DLD1 (cell line): ENCODE data around the gene KRTAP20-4.

ENCODE experiments used
- in situ Hi-C: cut with HindIII; loops from 2 replicates; pipeline ENCODE4 v1.10.0; 2017; ENCODE audit warnings: low sequenced_read_pairs

Gene KRTAP20-4

DNA sequence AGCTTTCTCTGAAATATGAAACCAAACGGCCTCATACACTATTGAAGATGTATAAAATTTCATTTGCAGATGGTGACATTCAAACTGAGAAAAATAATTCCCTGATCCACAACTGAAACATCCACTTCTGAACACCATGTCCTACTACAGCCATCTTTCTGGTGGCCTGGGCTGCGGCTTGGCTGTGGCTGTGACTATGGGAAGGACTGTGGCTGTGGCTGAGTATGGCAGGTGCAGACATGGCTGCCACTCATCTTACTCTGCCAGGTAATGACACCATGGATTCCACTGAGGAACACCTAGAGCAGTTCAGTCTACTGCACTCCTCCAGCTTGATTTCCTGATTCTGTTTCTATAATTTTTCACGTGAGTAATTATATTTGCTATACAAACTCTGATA, at the start of gene KRTAP20-4:
Gene KRTAP20-4, plus strand, starts transcription at position 106 of the 400 bp plus-strand sequence.
- in situ Hi-C loops = no loop called here

- in situ Hi-C loops = no loop called here
These were observed 42.7 kb upstream of the KRTAP20-4 start for GRCh38 chr21:30577766-30578165.

- in situ Hi-C loops = no loop called here
These were observed 41.1 kb upstream of the KRTAP20-4 start for GRCh38 chr21:30579346-30579745.

DNA sequence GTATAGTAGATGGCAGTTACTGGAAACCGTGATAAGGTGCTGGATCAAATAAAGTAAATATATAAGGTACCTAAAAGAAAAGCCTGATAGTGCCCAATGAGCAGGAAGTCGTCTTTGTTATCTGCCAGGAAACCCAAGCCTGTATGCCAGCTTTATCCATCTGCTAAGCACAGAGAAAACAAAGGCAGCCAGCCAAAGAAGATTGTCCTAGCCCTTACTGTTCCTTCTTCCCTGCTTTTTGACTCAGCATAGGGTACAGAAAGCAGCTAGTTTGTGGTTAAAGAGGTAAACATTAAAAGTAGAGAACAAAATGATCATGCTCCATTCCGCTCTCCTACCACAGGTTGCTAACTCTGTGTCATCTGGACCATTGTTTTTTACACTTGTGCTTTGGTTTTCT, 40.3 kb upstream of the KRTAP20-4 start:
- in situ Hi-C loops = no loop called here

DNA sequence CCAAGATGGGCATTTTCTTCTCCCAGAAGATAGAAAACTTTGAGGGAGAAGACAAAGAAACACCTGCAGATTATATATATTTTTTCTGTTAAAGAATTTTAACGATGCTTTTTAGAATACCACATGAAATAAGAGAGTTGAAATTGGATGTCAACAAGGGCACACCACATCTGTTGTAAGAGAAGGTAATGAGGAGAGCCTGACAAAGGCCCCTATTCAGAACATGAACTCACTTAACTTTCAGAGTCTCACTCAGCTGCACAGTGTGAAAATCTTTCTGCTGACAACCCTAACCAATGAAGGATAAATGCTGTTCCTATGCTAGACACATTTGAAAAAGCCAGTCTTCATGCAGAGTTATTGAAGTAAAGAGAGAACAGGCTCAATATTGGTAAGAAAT, 37.6 kb upstream of the KRTAP20-4 start:
- in situ Hi-C loops = no loop called here

DNA sequence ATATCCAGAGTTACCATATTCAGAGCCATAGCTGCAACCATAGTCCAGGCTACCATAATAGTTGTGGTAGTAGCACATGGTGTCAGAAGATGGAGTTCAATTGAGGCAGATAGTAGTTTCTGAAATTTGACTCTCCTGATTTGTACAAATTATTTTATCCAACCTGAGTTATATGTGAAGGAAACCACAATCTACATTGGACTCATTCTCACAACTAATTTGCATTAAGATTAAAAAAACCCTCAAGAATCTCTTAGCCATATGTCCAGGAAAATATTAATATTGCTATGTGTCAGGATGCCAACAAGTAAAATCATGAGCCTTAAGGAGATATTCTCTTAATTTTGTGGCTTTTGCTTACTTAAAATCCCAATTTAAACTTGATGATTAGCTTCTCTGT, 30.1 kb upstream of the KRTAP20-4 start, which contains the start of gene KRTAP22-2:
Gene KRTAP22-2, minus strand, starts transcription at position 101 of the 400 bp plus-strand sequence.
- in situ Hi-C loops = no loop called here

GRCh38 chr21:30592140-30592539, 28.3 kb upstream of the KRTAP20-4 start, which contains the start of gene KRTAP6-3:
Gene KRTAP6-3, plus strand, starts transcription at chr21:30592440. Its CDS starts 6 bp downstream, at chr21:30592446.
- in situ Hi-C loops = no loop called here

GRCh38 chr21:30598802-30599201, 21.6 kb upstream of the KRTAP20-4 start, which contains the start of gene KRTAP6-2:
Gene KRTAP6-2, minus strand, starts transcription at chr21:30598902. Its CDS starts 28 bp downstream, at chr21:30598874.
- in situ Hi-C loops = no loop called here

DNA sequence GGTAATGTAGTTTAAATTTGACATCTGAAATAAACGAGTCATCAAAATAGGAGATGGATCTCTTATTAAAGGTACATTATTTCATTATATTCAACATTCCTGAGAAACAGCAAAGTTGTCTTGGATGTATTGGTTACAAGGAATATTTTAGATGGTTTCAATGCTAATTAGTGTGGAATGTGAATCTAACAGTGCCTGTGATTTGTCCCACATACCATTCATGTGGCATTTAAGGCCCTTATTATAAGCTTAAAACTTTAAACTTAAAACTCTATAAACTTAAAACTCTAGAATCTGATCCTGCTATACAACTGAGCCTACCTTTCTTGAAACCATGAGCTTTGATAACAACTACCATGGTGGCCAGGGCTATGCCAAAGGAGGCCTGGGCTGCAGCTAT, 19.6 kb upstream of the KRTAP20-4 start, which contains the start of gene KRTAP22-1:
Gene KRTAP22-1, plus strand, starts transcription at position 301 of the 400 bp plus-strand sequence.
- in situ Hi-C loops = no loop called here

DNA sequence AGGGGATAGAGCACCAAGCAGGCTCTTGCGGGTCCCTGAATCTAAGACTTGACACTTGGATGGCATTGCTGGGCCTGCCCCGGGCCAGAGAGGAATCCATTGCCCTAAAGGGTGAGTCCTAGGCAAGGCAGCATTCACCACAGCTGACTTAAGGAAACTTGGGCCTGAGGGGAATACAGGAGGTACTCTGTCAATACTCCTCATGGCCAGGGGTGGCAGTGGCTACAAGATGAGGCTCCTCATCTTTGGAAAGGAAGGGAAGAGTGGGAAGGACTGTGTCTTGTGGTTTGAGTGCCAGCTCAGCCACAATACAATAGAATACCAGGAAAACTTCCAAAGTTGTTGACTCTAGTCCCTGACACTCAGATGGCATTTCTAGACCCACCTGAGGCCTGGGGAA, 14.5 kb upstream of the KRTAP20-4 start:
- in situ Hi-C loops = no loop called here

- in situ Hi-C loops = no loop called here
These were observed 8.3 kb upstream of the KRTAP20-4 start for GRCh38 chr21:30612132-30612531.

GRCh38 chr21:30613836-30614235, 6.6 kb upstream of the KRTAP20-4 start, which contains the start of gene KRTAP6-1:
Gene KRTAP6-1, minus strand, starts transcription at chr21:30613930. Its CDS starts 26 bp downstream, at chr21:30613904.
- in situ Hi-C loops = no loop called here

DNA sequence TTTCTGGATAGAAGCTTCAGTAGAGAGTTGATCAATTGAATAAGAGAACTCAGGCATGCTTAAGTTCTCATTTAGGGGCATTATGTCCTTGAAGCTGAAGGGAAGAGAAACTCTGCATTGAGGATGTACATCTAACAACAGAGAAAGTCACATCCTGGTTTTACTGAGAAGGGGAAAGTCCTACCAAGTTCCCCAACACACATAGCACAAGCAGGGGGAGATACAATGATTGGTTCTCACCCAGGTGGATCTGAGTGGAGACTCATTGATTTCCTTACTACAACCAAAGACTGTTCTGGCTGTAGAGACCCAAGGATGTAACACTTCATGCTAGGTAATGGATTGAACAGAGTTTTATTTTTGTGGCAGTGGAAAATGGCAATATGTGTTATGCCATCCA, 5.2 kb upstream of the KRTAP20-4 start:
- in situ Hi-C loops = no loop called here

DNA sequence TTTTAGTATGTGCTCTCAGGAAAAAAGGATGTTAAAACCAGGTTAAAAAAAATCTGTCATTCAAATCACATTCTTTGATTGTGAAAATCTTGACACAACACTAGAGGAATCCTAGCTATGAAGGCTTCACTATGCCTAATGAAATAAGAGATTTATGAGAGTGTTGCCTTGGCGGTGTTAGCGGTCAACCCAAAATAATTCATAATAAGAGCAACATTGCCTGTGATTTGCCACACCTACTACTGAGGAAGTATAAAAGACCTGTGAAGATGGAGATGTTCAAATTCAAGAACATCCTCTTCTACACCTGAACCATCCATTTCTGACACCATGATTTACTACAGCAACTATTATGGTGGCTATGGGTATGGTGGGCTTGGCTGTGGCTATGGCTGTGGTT, 4.3 kb upstream of the KRTAP20-4 start, which contains the start of gene KRTAP20-1:
Gene KRTAP20-1, plus strand, starts transcription at position 301 of the 400 bp plus-strand sequence. Its CDS starts 30 bp downstream, at position 331.
- in situ Hi-C loops = no loop called here

GRCh38 chr21:30620080-30620479, 347 bp upstream of the KRTAP20-4 start:
- in situ Hi-C loops = no loop called here

DNA sequence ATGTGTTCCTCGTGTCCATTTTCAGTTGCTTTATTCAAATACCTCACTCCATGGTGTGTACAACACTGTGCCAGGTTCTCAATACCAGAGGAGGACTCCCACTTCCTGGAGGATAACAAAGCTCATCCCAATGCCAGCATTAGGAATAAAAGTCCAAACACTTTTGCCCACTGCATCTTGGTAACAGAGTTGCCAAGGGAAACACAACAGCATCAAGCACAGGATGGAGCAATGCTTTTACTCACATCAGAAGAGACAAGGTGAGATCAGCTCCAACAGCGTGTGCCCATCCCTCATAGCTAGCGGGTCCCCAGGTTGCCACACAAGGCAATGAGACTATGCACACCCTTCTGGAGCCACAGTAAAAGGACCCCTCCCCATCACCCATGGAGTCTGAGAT, 2.9 kb downstream of the KRTAP20-4 start:
- in situ Hi-C loops = no loop called here

- in situ Hi-C loops = no loop called here
These were observed 5.2 kb downstream of the KRTAP20-4 start for GRCh38 chr21:30625449-30626165.

DNA sequence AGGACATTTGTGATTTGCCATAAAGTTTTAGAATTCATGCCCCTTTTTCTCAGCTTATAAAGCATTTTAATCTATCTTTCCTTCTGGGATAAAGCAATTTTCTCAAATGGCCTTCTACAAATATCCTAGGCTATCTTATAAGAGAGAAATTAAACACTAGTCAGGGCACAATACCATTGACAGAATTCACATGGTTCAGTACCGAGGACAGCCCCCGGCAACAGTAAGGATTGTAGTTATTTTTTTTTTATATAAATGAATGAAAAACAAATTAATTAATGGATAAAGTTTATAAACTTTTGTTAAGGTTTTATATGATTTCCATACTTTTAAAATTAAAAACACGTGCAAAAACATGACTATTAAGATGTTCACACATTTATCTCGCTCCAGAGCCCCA, 7.7 kb downstream of the KRTAP20-4 start:
- in situ Hi-C loops = no loop called here

GRCh38 chr21:30629200-30629599, 8.8 kb downstream of the KRTAP20-4 start:
- in situ Hi-C loops = no loop called here

- in situ Hi-C loops = no loop called here
These were observed 14.5 kb downstream of the KRTAP20-4 start, which contains the start of gene KRTAP20-2 for GRCh38 chr21:30634906-30635305. Gene KRTAP20-2, plus strand, starts transcription at chr21:30635206. Its CDS starts 58 bp downstream, at chr21:30635264.

GRCh38 chr21:30638686-30639085, 18.3 kb downstream of the KRTAP20-4 start:
- in situ Hi-C loops = no loop called here

DNA sequence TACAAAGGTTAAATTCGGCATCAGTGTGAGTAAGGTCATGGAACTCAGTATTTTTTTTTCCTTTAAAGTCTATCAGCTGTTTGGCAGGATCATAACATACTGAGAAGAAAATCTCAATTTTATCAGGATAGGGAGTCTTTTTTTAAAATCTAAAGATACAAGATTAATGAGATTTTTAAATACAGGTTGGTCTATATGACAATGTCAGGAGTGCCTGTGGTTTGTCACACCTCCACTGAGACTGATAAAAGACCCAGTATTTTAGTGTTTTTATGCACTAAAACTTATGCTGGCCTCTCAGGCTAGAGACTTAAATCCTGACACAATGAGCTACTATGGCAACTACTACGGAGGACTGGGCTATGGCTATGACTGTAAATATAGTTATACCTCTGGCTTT, 22.1 kb downstream of the KRTAP20-4 start, which contains the start of gene KRTAP20-3:
Gene KRTAP20-3, plus strand, starts transcription at position 301 of the 400 bp plus-strand sequence.
- in situ Hi-C loops = no loop called here
